Measurements from ENCODE around the gene RALGDS.

DNA sequence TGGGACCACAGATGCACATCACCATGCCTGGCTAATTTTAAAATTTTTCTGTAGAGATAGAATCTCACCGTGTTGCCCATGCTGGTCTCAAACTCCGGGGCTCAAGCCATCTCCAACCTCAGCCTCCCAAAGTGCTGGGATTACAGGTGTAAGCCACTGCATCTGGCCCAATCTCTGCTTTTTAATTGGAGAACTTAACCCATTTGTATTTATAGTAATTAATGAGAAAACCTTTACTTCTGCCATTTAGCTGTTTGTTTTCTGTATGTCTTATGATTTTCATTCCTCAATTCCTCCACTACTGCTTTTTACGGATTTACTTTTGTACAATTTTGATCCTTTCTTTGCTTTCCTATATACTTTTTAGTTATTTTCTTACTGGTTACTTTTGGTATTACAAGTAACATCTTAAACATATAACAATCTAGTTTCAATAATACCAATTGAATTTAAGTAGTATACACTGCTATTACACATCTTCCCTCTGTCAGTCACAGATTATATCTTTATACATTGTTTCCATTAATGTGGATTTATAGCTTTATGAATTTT lies 26.1 kb downstream of the RALGDS start:
- TF ChIP-seq, protein P1, sequence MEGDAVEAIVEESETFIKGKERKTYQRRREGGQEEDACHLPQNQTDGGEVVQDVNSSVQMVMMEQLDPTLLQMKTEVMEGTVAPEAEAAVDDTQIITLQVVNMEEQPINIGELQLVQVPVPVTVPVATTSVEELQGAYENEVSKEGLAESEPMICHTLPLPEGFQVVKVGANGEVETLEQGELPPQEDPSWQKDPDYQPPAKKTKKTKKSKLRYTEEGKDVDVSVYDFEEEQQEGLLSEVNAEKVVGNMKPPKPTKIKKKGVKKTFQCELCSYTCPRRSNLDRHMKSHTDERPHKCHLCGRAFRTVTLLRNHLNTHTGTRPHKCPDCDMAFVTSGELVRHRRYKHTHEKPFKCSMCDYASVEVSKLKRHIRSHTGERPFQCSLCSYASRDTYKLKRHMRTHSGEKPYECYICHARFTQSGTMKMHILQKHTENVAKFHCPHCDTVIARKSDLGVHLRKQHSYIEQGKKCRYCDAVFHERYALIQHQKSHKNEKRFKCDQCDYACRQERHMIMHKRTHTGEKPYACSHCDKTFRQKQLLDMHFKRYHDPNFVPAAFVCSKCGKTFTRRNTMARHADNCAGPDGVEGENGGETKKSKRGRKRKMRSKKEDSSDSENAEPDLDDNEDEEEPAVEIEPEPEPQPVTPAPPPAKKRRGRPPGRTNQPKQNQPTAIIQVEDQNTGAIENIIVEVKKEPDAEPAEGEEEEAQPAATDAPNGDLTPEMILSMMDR (IDR thresholded peaks at IDR 0.05; ENCODE audit: low read depth, low read length) = no peak
- no peak for TF ChIP-seq EZH2phosphoT487 (IDR thresholded peaks at IDR 0.05; ENCODE audit: low read depth)
